ENCODE data around the gene PGAP2.
"Not testable (repeated sequence)": the region's sequence is repeated elsewhere in the genome, so short reads cannot be mapped to it uniquely, and the experiment has no call there.

PGAP2 gene

GRCh38 chr11:3807909-3808860, at the start of gene PGAP2:
Gene PGAP2 (plus strand): TSS chr11:3808560. CDS start chr11:3811260, 2,700 bp downstream.
- DNase-seq (ENCODE audit: insufficient read length, low spot score) (peak; percentile 57), FAIRE-seq (peak; percentile 68)

- DNase-seq (ENCODE audit: insufficient read length, low spot score) (no peak), FAIRE-seq (no peak)
These were observed 44.1 kb upstream of the PGAP2 start for GRCh38 chr11:3764266-3764665.

- DNase-seq (ENCODE audit: insufficient read length, low spot score); FAIRE-seq: not testable (repeated sequence)
These were observed 41.5 kb upstream of the PGAP2 start for GRCh38 chr11:3766836-3767235.

GRCh38 chr11:3767536-3767935, 40.8 kb upstream of the PGAP2 start:
- DNase-seq (ENCODE audit: insufficient read length, low spot score) (no peak), FAIRE-seq (no peak)

- FAIRE-seq (no peak), DNase-seq (ENCODE audit: insufficient read length, low spot score) (no peak)
These were observed 35.2 kb upstream of the PGAP2 start for GRCh38 chr11:3773180-3773579.

GRCh38 chr11:3775736-3776406, 32.5 kb upstream of the PGAP2 start:
- DNase-seq (ENCODE audit: insufficient read length, low spot score) (no peak), FAIRE-seq (no peak)

GRCh38 chr11:3781423-3781822, 26.9 kb upstream of the PGAP2 start:
- DNase-seq (ENCODE audit: insufficient read length, low spot score) = no peak
- FAIRE-seq = no peak

- no peak for FAIRE-seq
- no peak for DNase-seq (ENCODE audit: insufficient read length, low spot score)
These were observed 25.4 kb upstream of the PGAP2 start for GRCh38 chr11:3782963-3783362.

- peak; percentile 39 for FAIRE-seq
- no peak for DNase-seq (ENCODE audit: insufficient read length, low spot score)
These were observed 24.7 kb upstream of the PGAP2 start for GRCh38 chr11:3783611-3784010.

- FAIRE-seq = no peak
- no peak for DNase-seq (ENCODE audit: insufficient read length, low spot score)
These were observed 21.5 kb upstream of the PGAP2 start for GRCh38 chr11:3786781-3787428.

GRCh38 chr11:3794387-3794786, 14.0 kb upstream of the PGAP2 start:
- not testable (repeated sequence) for FAIRE-seq; DNase-seq (ENCODE audit: insufficient read length, low spot score)

GRCh38 chr11:3795131-3796001, 13.0 kb upstream of the PGAP2 start:
- no peak for DNase-seq (ENCODE audit: insufficient read length, low spot score)
- FAIRE-seq = no peak

GRCh38 chr11:3796002-3796311, 12.4 kb upstream of the PGAP2 start:
- no peak for FAIRE-seq
- DNase-seq (ENCODE audit: insufficient read length, low spot score) = no peak

GRCh38 chr11:3796346-3796745, 12.0 kb upstream of the PGAP2 start:
- FAIRE-seq (peak; percentile 52), DNase-seq (ENCODE audit: insufficient read length, low spot score) (no peak)

GRCh38 chr11:3796801-3797328, 11.5 kb upstream of the PGAP2 start:
- DNase-seq (ENCODE audit: insufficient read length, low spot score) (no peak), FAIRE-seq (peak; percentile 18)

GRCh38 chr11:3797329-3798090, 10.8 kb upstream of the PGAP2 start, which contains the start of gene NUP98:
Gene NUP98 (minus strand): TSS chr11:3797554. CDS start chr11:3782117, 15,437 bp downstream.
- peak; percentile 94 for FAIRE-seq
- peak; percentile 90 for DNase-seq (ENCODE audit: insufficient read length, low spot score)

- no peak for FAIRE-seq
- no peak for DNase-seq (ENCODE audit: insufficient read length, low spot score)
These were observed 9.2 kb upstream of the PGAP2 start for GRCh38 chr11:3799143-3799542.

GRCh38 chr11:3799873-3800272, 8.5 kb upstream of the PGAP2 start:
- DNase-seq (ENCODE audit: insufficient read length, low spot score) (no peak), FAIRE-seq (no peak)

GRCh38 chr11:3802011-3802790, 6.2 kb upstream of the PGAP2 start:
- DNase-seq (ENCODE audit: insufficient read length, low spot score) (no peak), FAIRE-seq (no peak)
